Memory B cell (primary cell): Measurements from ENCODE around the gene SMYD5.
"Not testable (repeated sequence)": the region's sequence is repeated elsewhere in the genome, so short reads cannot be mapped to it uniquely, and the experiment has no call there.

Source experiments
- ATAC-seq: fragments of 150-1000 bp; cut with Tn5 transposase; 2 replicates; pipeline ENCODE4 v1.10.0; 2021; ENCODE audit warnings: low read depth, mild to moderate bottlenecking, moderate library complexity
- DNase-seq, 2 donors: peaks; one replicate each; pipeline ENCODE4 v3.0.0; 2022; ENCODE audit warnings: low spot score in 2 of 2
- H3K27ac Mint-ChIP-seq: one replicate; pipeline ENCODE4 v1.8.0; 2022; ENCODE audit warnings: mild to moderate bottlenecking, moderate library complexity, mixed read lengths
- H3K27me3 Mint-ChIP-seq: one replicate; pipeline ENCODE4 v1.8.0; 2022; ENCODE audit warnings: mixed read lengths
- H3K36me3 Mint-ChIP-seq: one replicate; pipeline ENCODE4 v1.8.0; 2022; ENCODE audit warnings: mild to moderate bottlenecking, mixed read lengths
- H3K4me1 Mint-ChIP-seq: one replicate; pipeline ENCODE4 v1.8.0; 2022; ENCODE audit warnings: mixed read lengths
- H3K4me3 Mint-ChIP-seq: one replicate; pipeline ENCODE4 v1.8.0; 2022; ENCODE audit warnings: mild to moderate bottlenecking, moderate library complexity, mixed read lengths
- H3K9me3 Mint-ChIP-seq: one replicate; pipeline ENCODE4 v1.8.0; 2022; ENCODE audit warnings: mixed read lengths

Gene SMYD5

DNA sequence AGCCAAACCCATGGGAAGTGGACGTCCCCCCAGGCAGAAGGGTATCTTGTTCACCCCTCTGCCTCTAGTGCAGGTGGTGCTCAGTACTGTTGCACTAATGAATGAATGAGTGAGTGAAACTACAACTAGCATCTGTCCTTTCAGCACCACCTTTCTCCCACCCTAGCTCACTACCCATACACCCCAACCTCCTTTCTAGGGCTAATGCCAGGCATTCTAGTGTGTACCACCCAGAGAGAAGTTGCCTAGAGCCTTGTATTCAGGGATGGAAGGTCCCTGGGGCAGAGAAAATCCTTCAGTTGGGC, 42.5 kb downstream of the SMYD5 start:
- Mint-ChIP-seq H3K27ac (peak overlapping the region; percentile 15), H3K4me1 (no peaks in the 10 kb centered on the region), H3K36me3 (peaks cover 16% of the 10 kb centered on the region), H3K4me3 (no peak overlapping the region), H3K27me3 (no peaks in the 10 kb centered on the region), H3K9me3 (no peaks in the 10 kb centered on the region)
- ATAC-seq (no peak), DNase-seq (no peak)

DNA sequence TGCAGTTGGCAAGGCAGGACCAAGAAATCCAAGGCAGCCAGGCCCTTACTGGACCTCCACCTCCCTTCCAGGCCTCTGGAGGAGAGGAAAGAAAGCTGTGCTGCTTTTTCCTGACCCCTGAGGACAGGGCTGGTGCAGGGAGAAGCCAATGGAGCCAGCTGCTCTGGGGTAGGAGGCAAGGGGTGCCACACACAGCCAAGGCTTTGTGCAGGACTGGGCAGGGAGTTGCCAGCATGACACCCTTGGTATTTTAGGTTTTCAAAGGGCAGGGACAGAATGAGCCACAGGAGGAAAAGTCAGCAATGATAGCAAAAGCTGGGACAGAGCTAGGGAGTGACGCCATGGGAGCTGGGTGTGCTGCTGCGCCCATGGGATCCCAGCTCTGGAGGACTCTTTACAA, 43.0 kb downstream of the SMYD5 start:
- no peak for ATAC-seq
- no peaks in the 10 kb centered on the region for H3K27me3 Mint-ChIP-seq
- H3K4me3 Mint-ChIP-seq = no peak overlapping the region
- DNase-seq = no peak
- no peaks in the 10 kb centered on the region for H3K4me1 Mint-ChIP-seq
- H3K36me3 Mint-ChIP-seq = peaks cover 17% of the 10 kb centered on the region
- peak overlapping the region; percentile 15 for H3K27ac Mint-ChIP-seq
- no peaks in the 10 kb centered on the region for H3K9me3 Mint-ChIP-seq

DNA sequence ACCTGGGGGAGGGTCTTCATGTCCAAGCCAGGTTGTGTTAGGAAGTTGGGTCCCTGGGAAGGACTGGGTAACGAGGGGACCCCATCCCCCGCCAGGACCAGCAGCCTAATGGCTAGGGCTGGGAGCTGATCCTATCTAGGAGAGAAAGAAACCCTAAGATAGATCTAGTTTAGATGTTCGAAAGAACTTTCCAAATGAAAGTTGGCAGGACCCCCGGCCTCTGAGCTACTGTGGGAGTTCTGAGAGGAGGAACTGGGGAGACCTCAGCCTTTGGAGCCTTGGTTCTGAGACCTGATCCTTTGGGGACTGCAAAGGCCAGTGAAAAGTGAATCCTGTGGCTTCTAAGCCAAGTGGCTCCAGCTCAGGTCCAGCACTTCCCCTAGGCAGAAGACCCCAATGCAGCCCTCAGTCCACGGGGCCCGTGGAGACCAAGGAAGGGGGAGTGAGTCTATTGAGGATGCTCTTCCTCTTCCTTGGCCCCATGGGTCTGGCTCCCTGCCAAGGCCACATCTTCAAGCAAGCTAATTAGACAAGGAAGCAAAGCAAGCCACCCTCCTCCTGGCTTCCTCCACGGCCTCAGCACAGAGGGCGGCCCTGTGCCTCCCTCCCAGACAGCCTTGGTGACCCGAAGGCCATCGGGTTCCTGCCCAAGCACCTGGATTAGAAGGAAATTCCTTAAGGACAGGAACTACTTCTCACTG, 43.5 kb downstream of the SMYD5 start:
- no peak for ATAC-seq
- Mint-ChIP-seq H3K4me3 (no peak overlapping the region), H3K27me3 (no peaks in the 10 kb centered on the region), H3K36me3 (peaks cover 16% of the 10 kb centered on the region), H3K4me1 (no peaks in the 10 kb centered on the region), H3K9me3 (no peaks in the 10 kb centered on the region), H3K27ac (peak overlapping the region; percentile 47)
- DNase-seq = no peak

DNA sequence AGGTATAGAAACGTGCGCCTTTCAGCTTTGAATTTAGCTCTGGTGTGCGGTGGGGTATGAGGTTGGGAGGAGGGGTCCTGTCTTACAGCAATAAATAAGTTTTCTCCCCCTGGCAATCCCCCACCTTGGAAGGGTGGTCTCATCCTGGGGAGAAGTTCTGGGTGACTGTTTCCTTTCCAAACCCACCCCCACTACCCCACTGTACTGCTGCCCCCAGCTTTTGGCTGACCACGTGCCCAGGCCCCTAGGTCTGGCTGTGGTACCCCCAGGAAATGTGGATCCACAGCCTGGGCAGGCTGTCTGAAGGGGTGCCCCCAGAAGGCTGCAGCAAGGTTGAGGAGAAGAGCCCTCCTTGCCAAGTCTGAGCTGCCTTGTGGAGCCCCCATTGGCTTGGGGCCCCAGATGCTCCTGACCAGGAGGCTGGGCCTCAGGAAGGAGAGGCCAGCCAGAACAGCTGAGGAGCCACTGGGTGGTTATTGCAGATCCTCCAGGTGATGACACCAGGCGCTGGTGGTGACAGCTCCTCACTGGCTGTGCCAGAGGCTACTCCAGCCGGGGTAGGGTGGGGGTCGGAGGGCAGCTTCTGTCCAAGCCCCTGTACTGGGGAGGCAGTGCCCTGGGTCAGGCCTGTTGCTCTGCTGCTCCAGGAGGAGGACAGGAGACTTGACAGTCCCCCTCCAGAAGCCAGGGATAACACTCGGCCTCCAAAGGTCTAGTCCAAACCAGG, 44.3 kb downstream of the SMYD5 start:
- no peak for DNase-seq
- Mint-ChIP-seq H3K27ac (no peak overlapping the region), H3K36me3 (peaks cover 15% of the 10 kb centered on the region), H3K4me3 (no peak overlapping the region), H3K9me3 (no peaks in the 10 kb centered on the region), H3K4me1 (no peaks in the 10 kb centered on the region), H3K27me3 (no peaks in the 10 kb centered on the region)
- ATAC-seq = no peak

DNA sequence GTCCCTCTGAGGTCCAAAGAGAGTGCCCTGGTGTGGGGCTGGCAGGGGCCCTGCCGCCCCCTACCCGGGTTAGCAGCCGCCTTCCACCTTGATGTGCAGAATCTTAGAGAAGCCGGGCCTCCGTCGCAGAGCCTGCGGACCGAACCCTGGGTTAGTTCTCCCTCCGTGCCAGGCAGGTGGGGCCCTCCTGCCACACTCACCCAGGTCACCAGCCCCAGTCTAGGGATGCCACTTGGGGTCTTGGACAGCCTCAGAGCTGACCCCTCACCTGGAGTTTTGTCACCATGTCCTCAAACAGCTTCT, 44.8 kb downstream of the SMYD5 start:
- no peak for DNase-seq
- peaks cover 17% of the 10 kb centered on the region for H3K36me3 Mint-ChIP-seq
- H3K4me1 Mint-ChIP-seq = no peaks in the 10 kb centered on the region
- no peaks in the 10 kb centered on the region for H3K9me3 Mint-ChIP-seq
- H3K27ac Mint-ChIP-seq = no peak overlapping the region
- H3K4me3 Mint-ChIP-seq = no peak overlapping the region
- ATAC-seq = no peak
- no peaks in the 10 kb centered on the region for H3K27me3 Mint-ChIP-seq

DNA sequence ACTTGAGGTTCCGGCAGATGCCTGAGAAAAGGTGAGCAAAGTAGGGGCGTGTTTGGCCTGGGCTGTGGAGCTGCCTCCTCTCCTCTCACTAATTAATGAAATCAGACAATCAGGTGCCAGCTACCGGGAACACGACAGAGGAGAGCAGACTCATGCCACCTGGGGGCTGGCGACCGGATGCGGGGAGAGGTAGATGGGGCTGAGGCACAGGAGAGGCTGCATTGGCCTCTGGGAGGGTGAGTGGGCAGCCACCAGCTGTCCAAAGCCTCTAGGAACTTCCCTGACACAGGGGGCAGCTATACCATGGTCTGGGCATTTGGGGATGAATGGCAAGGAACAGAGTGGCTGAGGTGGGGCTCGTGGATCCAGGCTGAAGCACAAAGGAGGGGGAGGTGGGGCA, 45.2 kb downstream of the SMYD5 start:
- no peaks in the 10 kb centered on the region for H3K27me3 Mint-ChIP-seq
- H3K4me1 Mint-ChIP-seq = no peaks in the 10 kb centered on the region
- no peak overlapping the region for H3K27ac Mint-ChIP-seq
- peaks cover 19% of the 10 kb centered on the region for H3K36me3 Mint-ChIP-seq
- no peak overlapping the region for H3K4me3 Mint-ChIP-seq
- DNase-seq = no peak
- no peaks in the 10 kb centered on the region for H3K9me3 Mint-ChIP-seq
- ATAC-seq = no peak

DNA sequence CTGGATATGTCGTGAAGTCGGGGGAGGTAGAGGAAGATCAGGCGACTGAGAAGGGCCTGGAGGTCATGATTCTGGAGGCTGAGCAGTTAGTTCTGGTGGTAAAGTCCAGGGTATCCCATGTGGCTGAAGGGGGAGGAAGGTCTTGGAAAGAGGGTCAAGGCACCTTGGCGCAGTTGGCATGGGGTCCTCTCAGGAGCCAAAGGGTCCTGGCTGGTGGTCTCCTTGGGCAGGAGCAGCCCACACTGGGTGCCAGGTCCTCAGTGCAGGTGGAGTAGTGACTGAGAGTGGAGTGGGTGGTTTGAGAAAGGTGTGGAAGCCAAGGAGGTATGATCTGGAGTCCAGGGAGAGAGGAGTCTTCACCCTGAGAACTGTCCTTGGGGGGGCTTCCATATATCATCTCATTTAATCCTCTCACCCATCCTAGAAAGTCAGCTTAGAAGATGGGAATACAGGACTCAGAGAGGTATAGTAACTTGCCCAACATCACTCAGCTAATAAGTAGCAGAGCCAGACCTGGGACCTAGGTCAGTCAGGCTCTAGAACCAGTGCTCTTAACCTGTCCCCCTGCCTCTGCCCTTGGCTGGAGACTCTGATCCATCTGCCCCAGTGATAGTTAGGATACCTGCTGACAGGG, 45.8 kb downstream of the SMYD5 start:
- Mint-ChIP-seq H3K36me3 (peaks cover 19% of the 10 kb centered on the region), H3K4me1 (no peaks in the 10 kb centered on the region), H3K27me3 (no peaks in the 10 kb centered on the region), H3K9me3 (no peaks in the 10 kb centered on the region), H3K27ac (no peak overlapping the region), H3K4me3 (no peak overlapping the region)
- no peak for ATAC-seq
- no peak for DNase-seq

DNA sequence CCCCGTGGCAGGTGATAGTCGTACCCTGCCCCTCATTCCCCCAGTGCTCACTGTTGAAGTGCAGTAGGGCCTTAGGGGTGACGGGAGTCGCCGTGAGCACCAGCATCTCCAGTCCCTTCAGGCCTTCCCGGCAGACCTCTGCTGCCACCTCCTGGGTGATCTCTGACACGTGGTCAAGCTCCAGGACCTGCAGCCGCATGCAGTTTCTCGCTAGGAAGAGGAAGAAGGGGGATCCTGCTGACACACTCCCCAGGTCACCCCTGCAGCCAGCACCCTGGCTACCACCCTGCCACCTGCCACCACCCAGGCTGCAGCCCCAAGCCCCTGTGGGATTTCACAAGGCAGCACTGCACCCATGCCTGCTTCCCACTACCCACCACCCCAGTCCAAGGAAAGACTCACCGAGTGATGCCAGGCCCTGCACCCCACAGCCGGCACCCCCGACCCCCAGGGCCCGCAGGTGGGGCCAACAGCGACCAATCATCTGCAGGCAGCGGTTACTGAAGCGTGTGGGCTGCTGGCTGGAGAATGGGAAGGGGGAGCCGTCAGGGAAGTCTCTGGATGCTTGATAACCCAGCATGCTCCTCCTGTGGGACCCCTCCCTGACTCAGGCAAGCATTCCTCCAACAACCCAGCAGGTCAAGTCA, 46.4 kb downstream of the SMYD5 start:
- no peak for ATAC-seq
- H3K27ac Mint-ChIP-seq = no peak overlapping the region
- H3K9me3 Mint-ChIP-seq = no peaks in the 10 kb centered on the region
- no peak for DNase-seq
- no peaks in the 10 kb centered on the region for H3K27me3 Mint-ChIP-seq
- no peaks in the 10 kb centered on the region for H3K4me1 Mint-ChIP-seq
- no peak overlapping the region for H3K4me3 Mint-ChIP-seq
- peaks cover 18% of the 10 kb centered on the region for H3K36me3 Mint-ChIP-seq

DNA sequence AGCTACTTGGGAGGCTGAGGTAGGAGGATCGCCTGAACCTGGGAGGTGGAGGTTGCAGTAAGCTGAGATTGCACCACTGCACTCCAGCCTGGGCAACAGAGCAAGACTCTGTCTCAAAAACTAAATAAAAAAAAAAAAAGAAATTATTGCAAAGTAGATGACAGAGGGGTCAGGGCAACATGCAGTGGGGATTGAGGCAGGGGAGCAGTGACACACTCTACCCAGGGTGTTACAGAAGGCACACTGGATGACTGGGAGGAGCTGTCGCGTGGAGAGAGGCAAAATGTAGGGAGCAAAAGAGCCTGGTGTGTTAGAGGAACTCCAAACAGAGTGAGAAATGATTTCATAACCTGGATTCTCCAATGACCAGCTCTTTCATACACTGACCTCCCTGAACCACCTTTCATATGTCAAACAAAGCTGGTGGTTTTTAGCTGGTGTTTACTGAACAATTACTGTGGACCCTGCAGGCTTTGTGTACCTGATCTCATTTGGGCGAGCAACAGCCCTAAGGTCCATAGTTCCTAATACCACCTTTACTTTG, 48.1 kb downstream of the SMYD5 start:
- ATAC-seq (no peak), DNase-seq (no peak)
- Mint-ChIP-seq H3K36me3 (peaks cover 22% of the 10 kb centered on the region), H3K4me1 (peaks cover 5% of the 10 kb centered on the region), H3K27ac (no peak overlapping the region), H3K4me3 (no peak overlapping the region), H3K9me3 (no peaks in the 10 kb centered on the region), H3K27me3 (no peaks in the 10 kb centered on the region)

DNA sequence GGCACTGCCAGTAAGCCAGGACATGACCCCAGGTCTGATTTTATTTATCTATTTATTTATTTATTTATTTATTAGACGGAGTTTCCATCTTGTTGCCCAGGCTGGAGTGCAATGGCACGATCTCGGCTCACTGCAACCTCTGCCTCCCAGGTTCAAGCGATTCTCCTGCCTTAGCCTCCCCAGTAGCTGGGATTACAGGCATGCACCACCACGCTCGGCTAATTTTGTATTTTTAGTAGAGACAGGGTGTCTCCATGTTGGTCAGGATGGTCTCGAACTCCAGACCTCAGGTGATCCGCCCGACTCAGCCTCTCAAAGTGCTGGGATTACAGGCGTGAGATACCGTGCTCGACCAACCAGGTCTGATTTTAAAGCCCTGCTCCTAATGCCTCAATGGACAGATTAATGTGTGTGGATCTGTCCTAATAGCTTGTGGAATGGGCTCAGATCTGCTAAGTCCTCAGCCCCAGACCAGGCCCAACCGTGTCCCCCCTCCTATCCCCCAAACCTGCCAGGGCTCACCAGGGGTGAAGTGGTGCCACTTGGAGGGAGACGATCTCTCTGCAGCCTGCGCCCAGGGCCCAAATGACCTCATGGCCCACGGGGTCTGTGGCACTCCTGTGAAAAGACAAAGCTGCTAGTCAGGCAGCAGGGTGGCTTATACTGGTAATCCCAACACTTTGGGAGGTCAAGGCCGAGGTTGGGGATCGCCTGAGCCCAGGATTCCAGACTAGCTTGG, 48.8 kb downstream of the SMYD5 start:
- H3K4me3 Mint-ChIP-seq, H3K4me1 Mint-ChIP-seq, ATAC-seq, H3K9me3 Mint-ChIP-seq, H3K27ac Mint-ChIP-seq, DNase-seq, H3K27me3 Mint-ChIP-seq: not testable (repeated sequence)
- peaks cover 22% of the 10 kb centered on the region for H3K36me3 Mint-ChIP-seq

DNA sequence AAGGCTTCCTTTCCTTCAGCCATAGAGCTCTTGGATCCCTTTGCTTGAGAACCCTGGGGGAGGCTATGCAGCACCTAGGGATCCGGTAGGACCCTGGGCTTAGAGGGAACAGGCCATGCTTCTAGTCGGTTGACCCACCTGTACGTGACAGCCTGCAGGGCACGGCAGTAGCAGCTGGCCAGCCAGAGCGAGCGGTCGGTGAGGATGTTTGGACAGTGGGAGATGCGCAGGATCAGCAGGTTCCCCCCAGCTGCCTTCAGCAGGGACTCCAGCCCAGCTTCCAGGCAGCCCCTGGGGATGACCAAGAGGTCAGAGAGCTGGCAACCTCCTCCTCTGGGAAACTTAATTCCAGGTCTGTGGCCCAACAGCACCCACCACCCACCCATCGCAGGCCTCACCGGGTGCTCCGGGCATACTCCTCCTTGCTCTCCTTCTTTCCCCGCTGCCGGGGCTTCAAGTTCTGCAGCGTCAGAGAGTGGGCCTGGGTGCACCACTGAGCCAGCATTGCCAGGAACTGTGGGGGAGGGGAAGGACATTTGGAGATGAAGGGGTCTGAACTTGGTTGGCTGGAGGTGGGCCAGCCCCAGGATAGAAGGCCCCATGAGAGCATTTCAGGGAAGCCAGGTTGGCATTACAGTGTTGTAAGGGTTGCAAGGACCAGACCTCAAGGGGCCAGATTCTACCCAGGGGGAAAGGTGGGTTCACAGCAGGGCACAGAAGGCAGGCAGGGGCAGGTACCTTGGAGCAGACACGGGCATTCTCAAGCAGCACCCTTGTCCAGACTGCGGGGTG, 49.7 kb downstream of the SMYD5 start:
- no peak overlapping the region for H3K27ac Mint-ChIP-seq
- no peaks in the 10 kb centered on the region for H3K9me3 Mint-ChIP-seq
- DNase-seq (no peak), ATAC-seq (no peak)
- peaks cover 11% of the 10 kb centered on the region for H3K4me1 Mint-ChIP-seq
- no peaks in the 10 kb centered on the region for H3K27me3 Mint-ChIP-seq
- peaks cover 22% of the 10 kb centered on the region for H3K36me3 Mint-ChIP-seq
- no peak overlapping the region for H3K4me3 Mint-ChIP-seq

DNA sequence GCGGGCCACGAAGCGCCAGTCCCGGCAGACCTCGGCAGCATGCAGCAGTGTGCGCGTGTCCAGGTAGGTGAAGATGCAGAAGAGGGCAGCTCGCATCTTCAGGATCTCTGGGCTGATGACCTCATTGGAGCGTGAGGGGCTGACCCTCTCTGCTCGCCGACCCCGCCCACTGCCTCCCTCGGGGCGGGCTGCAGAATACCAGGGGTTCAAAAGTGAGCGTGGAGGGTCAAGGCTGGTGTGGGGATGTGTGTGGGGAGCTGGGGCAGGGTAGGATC, 50.2 kb downstream of the SMYD5 start:
- DNase-seq (no peak), ATAC-seq (no peak)
- Mint-ChIP-seq H3K4me3 (no peak overlapping the region), H3K4me1 (peaks cover 11% of the 10 kb centered on the region), H3K27me3 (no peaks in the 10 kb centered on the region), H3K36me3 (peaks cover 19% of the 10 kb centered on the region), H3K9me3 (no peaks in the 10 kb centered on the region), H3K27ac (no peak overlapping the region)

DNA sequence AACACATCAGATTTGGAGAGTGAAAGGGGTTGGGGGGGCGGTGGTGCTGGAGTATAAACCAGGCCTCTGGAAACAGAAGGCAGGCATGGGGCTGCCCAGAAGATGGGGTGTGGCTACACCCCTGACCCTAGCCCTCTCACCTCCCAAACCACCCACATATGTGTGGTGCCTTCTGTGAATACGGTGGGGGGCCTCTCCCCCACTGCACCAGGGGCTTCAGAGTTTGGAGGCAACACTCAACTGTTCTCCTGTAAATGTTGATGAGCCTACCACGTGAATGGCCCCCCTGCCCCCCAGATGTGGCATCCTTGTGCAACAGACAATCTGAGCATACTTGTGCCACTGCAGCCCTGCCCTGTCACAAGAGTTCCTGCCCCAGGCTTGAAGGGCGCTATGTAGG, 50.7 kb downstream of the SMYD5 start:
- Mint-ChIP-seq H3K27ac (no peak overlapping the region), H3K9me3 (no peaks in the 10 kb centered on the region), H3K36me3 (peaks cover 14% of the 10 kb centered on the region), H3K27me3 (no peaks in the 10 kb centered on the region), H3K4me3 (no peak overlapping the region), H3K4me1 (peaks cover 12% of the 10 kb centered on the region)
- DNase-seq (no peak), ATAC-seq (no peak)
